SK-N-SH treated with all-trans-retinoic acid at 6 μM for 48 hours (cell line): Measurements from ENCODE around the gene OOSP2.

Source experiments
- ARNTL ChIP-seq: fragments of 450-650 bp; formaldehyde crosslinking; IDR thresholded peaks from 2 replicates; pipeline ENCODE4 v1.5.0; 2020; ENCODE audit warnings: low read depth, mild to moderate bottlenecking, moderate library complexity, borderline replicate concordance
- CSDC2 ChIP-seq: fragments of 250-450 bp; sonication (Bioruptor Pico); IDR thresholded peaks from 2 replicates; pipeline ENCODE4 v1.5.0; 2020; ENCODE audit warnings: mild to moderate bottlenecking, moderate library complexity
- ESRRG ChIP-seq: fragments of 250-450 bp; sonication (Bioruptor Pico); IDR thresholded peaks from 2 replicates; pipeline ENCODE4 v1.6.1; 2021; ENCODE audit warnings: mild to moderate bottlenecking
- ISL1 ChIP-seq: fragments of 250-450 bp; sonication (Bioruptor Pico); IDR thresholded peaks from 2 replicates; pipeline ENCODE4 v2.1.2; 2022; ENCODE audit warnings: mild to moderate bottlenecking, moderate library complexity
- OSR1 ChIP-seq: fragments of 250-450 bp; sonication (Bioruptor Pico); IDR thresholded peaks from 2 replicates; pipeline ENCODE4 v1.8.0; 2022; ENCODE audit warnings: moderate library complexity, mild to moderate bottlenecking, inconsistent platforms
- RARB ChIP-seq: fragments of 250-450 bp; sonication (Bioruptor Pico); IDR thresholded peaks from 2 replicates; pipeline ENCODE4 v1.8.0; 2021; ENCODE audit warnings: mild to moderate bottlenecking, moderate library complexity
- TCF4 ChIP-seq: fragments of 250-450 bp; sonication (Bioruptor Pico); IDR thresholded peaks from 2 replicates; pipeline ENCODE4 v1.8.0; 2021; ENCODE audit warnings: mild to moderate bottlenecking, moderate library complexity, borderline replicate concordance
- ZC3H10 ChIP-seq: fragments of 250-450 bp; sonication (Bioruptor Pico); IDR thresholded peaks from 2 replicates; pipeline ENCODE4 v1.5.1; 2021; ENCODE audit warnings: mild to moderate bottlenecking, moderate library complexity
- ZFP3 ChIP-seq: fragments of 250-450 bp; sonication (Bioruptor Pico); IDR thresholded peaks from 2 replicates; pipeline ENCODE4 v1.5.0; 2020; ENCODE audit warnings: mild to moderate bottlenecking, moderate library complexity
- ZFP30 ChIP-seq: fragments of 450-650 bp; formaldehyde crosslinking; IDR thresholded peaks from 2 replicates; pipeline ENCODE4 v1.5.0; 2022; ENCODE audit warnings: mild to moderate bottlenecking, moderate library complexity
- ZNF565 ChIP-seq: fragments of 450-650 bp; formaldehyde crosslinking; conservative IDR thresholded peaks from 2 replicates; pipeline ENCODE4 v1.5.0; 2020; ENCODE audit warnings: low read depth, mild to moderate bottlenecking, moderate library complexity
- TF ChIP-seq, protein P1 (sequence below): fragments of 250-450 bp; sonication (Bioruptor Pico); IDR thresholded peaks from 2 replicates; pipeline ENCODE4 v1.8.0; 2020; ENCODE audit warnings: mild to moderate bottlenecking, moderate library complexity, borderline replicate concordance
- TF ChIP-seq, protein P2 (sequence below): fragments of 250-450 bp; sonication (Bioruptor Pico); IDR thresholded peaks from 2 replicates; pipeline ENCODE4 v1.5.0; 2020; ENCODE audit warnings: mild to moderate bottlenecking, moderate library complexity
- TF ChIP-seq, protein P3 (sequence below): fragments of 250-450 bp; sonication (Bioruptor Pico); IDR thresholded peaks from 2 replicates; pipeline ENCODE4 v1.8.0; 2021; ENCODE audit warnings: low read depth, mild to moderate bottlenecking, moderate library complexity, borderline replicate concordance

DNA sequence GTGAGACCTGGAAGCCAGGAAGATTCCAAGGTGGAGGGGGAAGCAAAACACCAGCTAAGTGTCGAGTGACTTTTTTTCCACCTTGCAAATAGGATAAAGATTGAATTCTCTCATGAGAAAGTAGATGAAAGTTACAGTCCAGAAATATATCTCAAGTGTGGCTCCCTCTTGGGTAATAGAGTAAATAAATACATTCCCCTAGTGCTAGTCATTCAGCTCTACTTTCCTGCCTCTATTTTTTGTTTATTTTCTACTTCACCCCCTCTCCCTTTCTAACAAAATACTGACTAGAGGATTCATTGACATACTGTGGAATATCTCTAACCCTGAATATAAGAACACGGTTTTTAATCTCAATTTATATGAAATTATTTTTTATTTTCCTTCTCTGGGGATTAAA lies 42.4 kb upstream of the OOSP2 start:
- TF ChIP-seq, protein P1, sequence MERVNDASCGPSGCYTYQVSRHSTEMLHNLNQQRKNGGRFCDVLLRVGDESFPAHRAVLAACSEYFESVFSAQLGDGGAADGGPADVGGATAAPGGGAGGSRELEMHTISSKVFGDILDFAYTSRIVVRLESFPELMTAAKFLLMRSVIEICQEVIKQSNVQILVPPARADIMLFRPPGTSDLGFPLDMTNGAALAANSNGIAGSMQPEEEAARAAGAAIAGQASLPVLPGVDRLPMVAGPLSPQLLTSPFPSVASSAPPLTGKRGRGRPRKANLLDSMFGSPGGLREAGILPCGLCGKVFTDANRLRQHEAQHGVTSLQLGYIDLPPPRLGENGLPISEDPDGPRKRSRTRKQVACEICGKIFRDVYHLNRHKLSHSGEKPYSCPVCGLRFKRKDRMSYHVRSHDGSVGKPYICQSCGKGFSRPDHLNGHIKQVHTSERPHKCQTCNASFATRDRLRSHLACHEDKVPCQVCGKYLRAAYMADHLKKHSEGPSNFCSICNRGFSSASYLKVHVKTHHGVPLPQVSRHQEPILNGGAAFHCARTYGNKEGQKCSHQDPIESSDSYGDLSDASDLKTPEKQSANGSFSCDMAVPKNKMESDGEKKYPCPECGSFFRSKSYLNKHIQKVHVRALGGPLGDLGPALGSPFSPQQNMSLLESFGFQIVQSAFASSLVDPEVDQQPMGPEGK (CRISPR knock-in tag): no peak
- no peak for TF ChIP-seq ZC3H10 (CRISPR knock-in tag)
- no peak for TF ChIP-seq ZFP30
- TF ChIP-seq, protein P2, sequence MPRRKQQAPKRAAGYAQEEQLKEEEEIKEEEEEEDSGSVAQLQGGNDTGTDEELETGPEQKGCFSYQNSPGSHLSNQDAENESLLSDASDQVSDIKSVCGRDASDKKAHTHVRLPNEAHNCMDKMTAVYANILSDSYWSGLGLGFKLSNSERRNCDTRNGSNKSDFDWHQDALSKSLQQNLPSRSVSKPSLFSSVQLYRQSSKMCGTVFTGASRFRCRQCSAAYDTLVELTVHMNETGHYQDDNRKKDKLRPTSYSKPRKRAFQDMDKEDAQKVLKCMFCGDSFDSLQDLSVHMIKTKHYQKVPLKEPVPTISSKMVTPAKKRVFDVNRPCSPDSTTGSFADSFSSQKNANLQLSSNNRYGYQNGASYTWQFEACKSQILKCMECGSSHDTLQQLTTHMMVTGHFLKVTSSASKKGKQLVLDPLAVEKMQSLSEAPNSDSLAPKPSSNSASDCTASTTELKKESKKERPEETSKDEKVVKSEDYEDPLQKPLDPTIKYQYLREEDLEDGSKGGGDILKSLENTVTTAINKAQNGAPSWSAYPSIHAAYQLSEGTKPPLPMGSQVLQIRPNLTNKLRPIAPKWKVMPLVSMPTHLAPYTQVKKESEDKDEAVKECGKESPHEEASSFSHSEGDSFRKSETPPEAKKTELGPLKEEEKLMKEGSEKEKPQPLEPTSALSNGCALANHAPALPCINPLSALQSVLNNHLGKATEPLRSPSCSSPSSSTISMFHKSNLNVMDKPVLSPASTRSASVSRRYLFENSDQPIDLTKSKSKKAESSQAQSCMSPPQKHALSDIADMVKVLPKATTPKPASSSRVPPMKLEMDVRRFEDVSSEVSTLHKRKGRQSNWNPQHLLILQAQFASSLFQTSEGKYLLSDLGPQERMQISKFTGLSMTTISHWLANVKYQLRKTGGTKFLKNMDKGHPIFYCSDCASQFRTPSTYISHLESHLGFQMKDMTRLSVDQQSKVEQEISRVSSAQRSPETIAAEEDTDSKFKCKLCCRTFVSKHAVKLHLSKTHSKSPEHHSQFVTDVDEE (CRISPR knock-in tag): no peak
- no peak for TF ChIP-seq ISL1
- no peak for TF ChIP-seq ZNF565
- no peak for TF ChIP-seq ARNTL (CRISPR knock-in tag)
- TF ChIP-seq, protein P3, sequence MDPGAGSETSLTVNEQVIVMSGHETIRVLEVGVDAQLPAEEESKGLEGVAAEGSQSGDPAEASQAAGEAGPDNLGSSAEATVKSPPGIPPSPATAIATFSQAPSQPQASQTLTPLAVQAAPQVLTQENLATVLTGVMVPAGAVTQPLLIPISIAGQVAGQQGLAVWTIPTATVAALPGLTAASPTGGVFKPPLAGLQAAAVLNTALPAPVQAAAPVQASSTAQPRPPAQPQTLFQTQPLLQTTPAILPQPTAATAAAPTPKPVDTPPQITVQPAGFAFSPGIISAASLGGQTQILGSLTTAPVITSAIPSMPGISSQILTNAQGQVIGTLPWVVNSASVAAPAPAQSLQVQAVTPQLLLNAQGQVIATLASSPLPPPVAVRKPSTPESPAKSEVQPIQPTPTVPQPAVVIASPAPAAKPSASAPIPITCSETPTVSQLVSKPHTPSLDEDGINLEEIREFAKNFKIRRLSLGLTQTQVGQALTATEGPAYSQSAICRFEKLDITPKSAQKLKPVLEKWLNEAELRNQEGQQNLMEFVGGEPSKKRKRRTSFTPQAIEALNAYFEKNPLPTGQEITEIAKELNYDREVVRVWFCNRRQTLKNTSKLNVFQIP: no peak
- TF ChIP-seq CSDC2 (CRISPR knock-in tag): no peak
- no peak for TF ChIP-seq ZFP3 (CRISPR knock-in tag)
- no peak for TF ChIP-seq RARB (CRISPR knock-in tag)
- no peak for TF ChIP-seq OSR1 (CRISPR knock-in tag)
- no peak for TF ChIP-seq TCF4 (CRISPR knock-in tag)
- TF ChIP-seq ESRRG (CRISPR knock-in tag): no peak
